GM23248 (cell line): ENCODE measurements around the gene CAMKMT. TPM values are rescaled to one million over a fixed set of nuclear protein-coding genes. Genes with fewer than 3 reads are reported as not detected.

Experiments used
- DNase-seq: peaks from one replicate; pipeline ENCODE4 v3.0.0-alpha.2; 2015
- H2AFZ ChIP-seq: fragments of 200-600 bp; sonication (generic); 2 replicates; pipeline ENCODE4 v1.6.1; 2016; ENCODE audit warnings: antibody characterized with exemption
- H3F3A ChIP-seq: fragments of 200-600 bp; sonication (generic); 2 replicates; pipeline ENCODE4 v1.6.1; 2016; ENCODE audit warnings: mild to moderate bottlenecking, antibody characterized with exemption, mixed run types; ENCODE audit not compliant: insufficient read depth
- H3K27ac ChIP-seq: fragments of 200-600 bp; sonication (generic); 2 replicates; pipeline ENCODE4 v1.5.1; 2016; ENCODE audit warnings: mild to moderate bottlenecking
- H3K27me3 ChIP-seq: fragments of 200-600 bp; sonication (generic); replicated peaks from 2 replicates; pipeline ENCODE4 v1.6.1; 2016; ENCODE audit warnings: mild to moderate bottlenecking; ENCODE audit not compliant: insufficient read depth
- H3K36me3 ChIP-seq: fragments of 200-600 bp; sonication (generic); 2 replicates; pipeline ENCODE4 v1.6.1; 2016; ENCODE audit warnings: low read depth, mild to moderate bottlenecking
- H3K4me1 ChIP-seq: fragments of 200-600 bp; sonication (generic); 2 replicates; pipeline ENCODE4 v1.6.1; 2016; ENCODE audit warnings: mild to moderate bottlenecking; ENCODE audit not compliant: insufficient read depth
- H3K4me2 ChIP-seq: fragments of 200-600 bp; sonication (generic); one replicate; pipeline ENCODE4 v1.6.1; 2016; ENCODE audit warnings: mild to moderate bottlenecking; ENCODE audit not compliant: unreplicated experiment
- H3K4me3 ChIP-seq: fragments of 200-600 bp; sonication (generic); 2 replicates; pipeline ENCODE4 v1.5.1; 2016; ENCODE audit warnings: mild to moderate bottlenecking
- H3K79me2 ChIP-seq: fragments of 200-600 bp; sonication (generic); 2 replicates; pipeline ENCODE4 v1.6.1; 2016; ENCODE audit warnings: mild to moderate bottlenecking; ENCODE audit not compliant: insufficient read depth
- H3K9ac ChIP-seq: fragments of 200-600 bp; sonication (generic); 2 replicates; pipeline ENCODE4 v1.6.1; 2016; ENCODE audit warnings: mild to moderate bottlenecking
- H3K9me2 ChIP-seq: fragments of 200-600 bp; sonication (generic); 2 replicates; pipeline ENCODE4 v1.6.1; 2016; ENCODE audit warnings: mixed run types, mild to moderate bottlenecking, moderate library complexity; ENCODE audit not compliant: insufficient read depth
- H3K9me3 ChIP-seq: fragments of 200-600 bp; sonication (generic); one replicate; pipeline ENCODE4 v1.6.1; 2017; ENCODE audit warnings: low read depth
- H4K20me1 ChIP-seq: fragments of 200-600 bp; sonication (generic); 2 replicates; pipeline ENCODE4 v1.6.0; 2016; ENCODE audit not compliant: insufficient read depth
- EZH2 ChIP-seq: fragments of 200-600 bp; sonication (generic); IDR thresholded peaks from 2 replicates; pipeline ENCODE4 v1.6.1; 2018; ENCODE audit warnings: antibody characterized with exemption, mild to moderate bottlenecking; ENCODE audit not compliant: insufficient read depth, poor library complexity, severe bottlenecking
- EZH2phosphoT487 ChIP-seq: fragments of 200-600 bp; sonication (generic); IDR thresholded peaks from 2 replicates; pipeline ENCODE4 v1.6.1; 2018; ENCODE audit warnings: antibody characterized with exemption, moderate library complexity, mild to moderate bottlenecking, low read depth; ENCODE audit not compliant: insufficient read depth
- WGBS, 2 experiments: methylation state at CpG; one replicate each; pipeline ENCODE4 v1.1.6; 2015 to 2017; ENCODE audit warnings: low lambda C conversion rate in 2 of 2, low coverage in 1 of 2; ENCODE audit errors: missing lambda C conversion rate in 2 of 2; 5-methylcytosine and 5-hydroxymethylcytosine counted together
- in situ Hi-C: fragments of 300-500 bp; cut with MboI; formaldehyde crosslinking; loops from 2 replicates; pipeline ENCODE4 v1.15.0; 2020
- polyA plus RNA-seq: library from polyadenylated mRNA; unstranded; fragments of >200 nt; fragmentation: Nextera tagmentation; extraction: Ambion mirVana; gene quantifications from 2 replicates; pipeline ENCODE4 v1.2.1, GENCODE V29; 2016
- total RNA-seq: library from RNA; depleted of rRNA; stranded (reverse); fragments of >200 nt; shearing (Covaris generic); gene quantifications from 2 replicates; pipeline ENCODE4 v1.2.3, GENCODE V29; 2014

CAMKMT gene
- total and polyA plus RNA-seq, 2 experiments from 2014 or later, result 3.1 to 6.9 TPM

DNA sequence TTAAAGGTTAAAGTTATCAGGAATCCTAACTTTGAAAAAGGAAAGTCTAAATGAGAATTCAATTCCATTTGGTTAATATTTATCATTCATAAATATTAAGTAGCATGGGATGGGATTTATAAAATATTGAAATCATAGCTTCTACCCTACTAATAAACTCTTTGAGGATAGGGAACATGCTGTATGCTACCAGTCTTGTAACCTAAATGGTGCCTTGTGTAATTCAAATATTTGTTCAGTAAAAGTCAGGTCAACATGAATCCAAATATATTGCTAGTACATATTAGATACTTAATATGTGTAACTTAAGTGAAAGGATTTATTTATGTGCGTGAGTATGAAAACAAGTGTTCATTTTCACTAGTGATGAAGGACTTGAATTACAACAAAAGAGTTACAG is 94.1 kb downstream of the CAMKMT start:
- DNase-seq, result no peak
- H2AFZ ChIP-seq, result no peak overlapping the region
- no peak for TF ChIP-seq EZH2
- TF ChIP-seq EZH2phosphoT487, result no peak
- no peaks in the 10 kb centered on the region for H3K9me3 ChIP-seq
- no peaks in the 10 kb centered on the region for H3K36me3 ChIP-seq
- no peaks in the 10 kb centered on the region for H3K4me1 ChIP-seq
- no peaks in the 10 kb centered on the region for H3K9me2 ChIP-seq
- H3K79me2 ChIP-seq, result no peaks in the 10 kb centered on the region
- no peaks in the 10 kb centered on the region for H4K20me1 ChIP-seq
- H3K4me2 ChIP-seq, result no peak overlapping the region
- 92 to 95% methylated on average over 1 of the region's 1 CpG for whole genome bisulfite sequencing, 2 experiments
- H3K27ac ChIP-seq, result no peak overlapping the region
- in situ Hi-C loops, result no loop called here
- H3K27me3 ChIP-seq, result no peaks in the 10 kb centered on the region
- H3K9ac ChIP-seq, result no peak overlapping the region
- H3F3A ChIP-seq, result no peaks in the 10 kb centered on the region
- H3K4me3 ChIP-seq, result no peak overlapping the region

DNA sequence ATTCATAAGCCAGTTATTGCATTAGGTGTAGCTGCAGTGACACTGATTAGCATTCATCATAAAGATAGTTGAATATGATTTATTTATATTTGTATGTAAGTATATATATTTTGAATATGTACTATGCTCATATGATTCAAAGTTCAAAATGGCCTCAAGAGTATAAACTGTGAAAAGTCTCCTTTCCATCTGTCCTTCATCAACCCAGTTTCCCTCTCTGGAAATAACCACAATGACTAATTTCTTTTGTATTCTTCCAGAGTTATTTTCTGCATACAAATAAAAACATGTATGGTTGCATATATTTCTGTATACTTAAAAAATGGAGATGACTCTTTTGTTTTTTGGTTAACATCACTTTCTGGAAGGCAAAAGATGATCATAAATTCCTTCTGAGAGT is 95.2 kb downstream of the CAMKMT start:
- in situ Hi-C loops, result no loop called here
- no peaks in the 10 kb centered on the region for H4K20me1 ChIP-seq
- H3K4me1 ChIP-seq, result no peaks in the 10 kb centered on the region
- TF ChIP-seq EZH2phosphoT487 (no peak), EZH2 (no peak)
- no peaks in the 10 kb centered on the region for H3K27me3 ChIP-seq
- H3K4me2 ChIP-seq, result no peak overlapping the region
- no peaks in the 10 kb centered on the region for H3K9me3 ChIP-seq
- no peaks in the 10 kb centered on the region for H3K79me2 ChIP-seq
- no peak overlapping the region for H3K9ac ChIP-seq
- no peaks in the 10 kb centered on the region for H3F3A ChIP-seq
- no peak overlapping the region for H2AFZ ChIP-seq
- DNase-seq, result peak; percentile 34
- H3K27ac ChIP-seq, result no peak overlapping the region
- H3K9me2 ChIP-seq, result no peaks in the 10 kb centered on the region
- no peaks in the 10 kb centered on the region for H3K36me3 ChIP-seq
- no peak overlapping the region for H3K4me3 ChIP-seq

- Histone ChIP-seq H3K4me2 (no peak overlapping the region), H2AFZ (no peak overlapping the region), H3K4me3 (no peak overlapping the region), H3K27me3 (no peaks in the 10 kb centered on the region), H3F3A (no peaks in the 10 kb centered on the region), H3K9me2 (no peaks in the 10 kb centered on the region), H4K20me1 (no peaks in the 10 kb centered on the region), H3K9me3 (no peaks in the 10 kb centered on the region), H3K36me3 (no peaks in the 10 kb centered on the region), H3K79me2 (no peaks in the 10 kb centered on the region), H3K9ac (no peak overlapping the region), H3K27ac (no peak overlapping the region), H3K4me1 (no peaks in the 10 kb centered on the region)
- no peak for TF ChIP-seq EZH2
- no peak for TF ChIP-seq EZH2phosphoT487
- WGBS, 2 experiments, result 97 to 100% methylated on average over 1 of the region's 1 CpG
- in situ Hi-C loops, result no loop called here
- DNase-seq, result no peak
These were observed 98.0 kb downstream of the CAMKMT start for GRCh38 chr2:44459739-44460138.

DNA sequence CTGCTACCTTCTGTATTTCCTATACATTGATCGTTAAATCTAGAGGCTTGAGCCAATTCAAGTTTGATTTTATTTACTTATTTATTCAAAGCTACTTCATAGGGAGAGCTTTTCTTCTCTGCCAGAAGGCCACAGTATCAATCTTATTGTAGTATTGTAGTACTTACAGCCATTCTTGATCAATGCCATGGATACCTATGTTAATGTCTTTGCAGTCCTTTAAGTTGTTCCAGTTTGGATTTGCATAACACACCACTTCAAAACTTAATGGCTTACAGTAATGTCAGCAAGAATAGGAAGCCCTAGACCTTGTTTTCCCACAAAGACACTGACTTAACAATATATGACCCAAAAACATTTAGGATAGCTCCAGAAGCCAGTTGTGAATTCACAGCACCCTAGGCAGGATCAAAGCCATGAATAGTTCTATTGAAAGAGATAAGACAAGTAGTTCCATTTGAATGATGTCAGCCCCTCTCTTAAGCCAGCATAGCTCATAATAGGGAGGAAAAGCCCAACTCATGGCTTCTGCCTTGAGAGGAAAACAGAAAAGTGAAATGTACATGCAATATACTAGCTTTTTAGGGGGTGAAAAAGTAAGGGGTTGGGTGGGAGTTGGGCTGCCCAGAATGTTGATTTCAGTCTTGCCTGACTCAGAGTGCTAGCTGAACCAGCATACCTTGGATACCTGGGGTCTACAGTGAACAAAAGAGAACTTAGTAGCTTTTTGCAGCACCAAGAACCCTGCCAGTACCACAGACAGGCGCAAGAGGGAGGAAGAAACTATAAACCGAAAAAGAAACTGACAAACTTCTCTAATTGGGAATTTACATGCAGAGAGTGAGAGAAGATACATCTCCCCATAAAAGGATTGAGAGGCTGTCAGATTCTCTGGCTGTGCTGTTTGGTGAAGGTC is 101.4 kb downstream of the CAMKMT start:
- no peak overlapping the region for H2AFZ ChIP-seq
- in situ Hi-C loops, result no loop called here
- no peak overlapping the region for H3K27ac ChIP-seq
- peaks cover 3% of the 10 kb centered on the region for H3K9me3 ChIP-seq
- TF ChIP-seq EZH2phosphoT487, result no peak
- no peak for TF ChIP-seq EZH2
- no peaks in the 10 kb centered on the region for H3K36me3 ChIP-seq
- H3K4me2 ChIP-seq, result no peak overlapping the region
- WGBS, 2 experiments, result 92 to 97% methylated on average over 3 of the region's 3 CpGs
- no peaks in the 10 kb centered on the region for H3K4me1 ChIP-seq
- H3K9me2 ChIP-seq, result no peaks in the 10 kb centered on the region
- H3K4me3 ChIP-seq, result no peak overlapping the region
- H3F3A ChIP-seq, result no peaks in the 10 kb centered on the region
- H3K27me3 ChIP-seq, result no peaks in the 10 kb centered on the region
- no peaks in the 10 kb centered on the region for H3K79me2 ChIP-seq
- DNase-seq, result no peak
- H3K9ac ChIP-seq, result no peak overlapping the region
- no peaks in the 10 kb centered on the region for H4K20me1 ChIP-seq
